Activated naive CD8-positive, alpha-beta T cell treated with anti-CD3 and anti-CD28 coated beads for 36 hours (primary cell): ENCODE results near the gene ARHGAP6. TPM values are rescaled to one million over a fixed set of nuclear protein-coding genes. Genes with fewer than 3 reads are reported as not detected.
A peak's percentile ranks its signal among the peaks of the same experiment; 100 is the strongest.
"Not testable (repeated sequence)": the region's sequence is repeated elsewhere in the genome, so short reads cannot be mapped to it uniquely, and the experiment has no call there.

ENCODE experiments used
- DNase-seq: peaks from one replicate; pipeline ENCODE4 v3.0.0; 2021
- H3K27ac Mint-ChIP-seq: one replicate; pipeline ENCODE4 v1.8.0; 2022; ENCODE audit warnings: mild to moderate bottlenecking, moderate library complexity, mixed read lengths
- H3K27me3 Mint-ChIP-seq: one replicate; pipeline ENCODE4 v1.8.0; 2022; ENCODE audit warnings: mild to moderate bottlenecking, mixed read lengths
- H3K36me3 Mint-ChIP-seq: one replicate; pipeline ENCODE4 v1.8.0; 2021; ENCODE audit warnings: mild to moderate bottlenecking, mixed read lengths
- H3K4me1 Mint-ChIP-seq: one replicate; pipeline ENCODE4 v1.8.0; 2021; ENCODE audit warnings: mixed read lengths
- H3K4me3 Mint-ChIP-seq: one replicate; pipeline ENCODE4 v1.8.0; 2022; ENCODE audit warnings: mild to moderate bottlenecking, moderate library complexity, mixed read lengths
- H3K9me3 Mint-ChIP-seq: one replicate; pipeline ENCODE4 v1.8.0; 2022; ENCODE audit warnings: mixed read lengths
- total RNA-seq, 2 experiments: library from RNA; stranded (reverse); gene quantifications; one replicate each; pipeline ENCODE4 v1.2.3, GENCODE V29; 2021

ARHGAP6 gene
- total RNA-seq, 2 experiments from 2014 or later: not detected

GRCh38 chrX:11269006-11269405, 396.7 kb downstream of the ARHGAP6 start:
- Mint-ChIP-seq H3K27ac (peak overlapping the region; percentile 34), H3K36me3 (no peaks in the 10 kb centered on the region), H3K4me3 (no peak overlapping the region), H3K9me3 (no peaks in the 10 kb centered on the region), H3K27me3 (no peaks in the 10 kb centered on the region), H3K4me1 (no peaks in the 10 kb centered on the region)
- DNase-seq: no peak

DNA sequence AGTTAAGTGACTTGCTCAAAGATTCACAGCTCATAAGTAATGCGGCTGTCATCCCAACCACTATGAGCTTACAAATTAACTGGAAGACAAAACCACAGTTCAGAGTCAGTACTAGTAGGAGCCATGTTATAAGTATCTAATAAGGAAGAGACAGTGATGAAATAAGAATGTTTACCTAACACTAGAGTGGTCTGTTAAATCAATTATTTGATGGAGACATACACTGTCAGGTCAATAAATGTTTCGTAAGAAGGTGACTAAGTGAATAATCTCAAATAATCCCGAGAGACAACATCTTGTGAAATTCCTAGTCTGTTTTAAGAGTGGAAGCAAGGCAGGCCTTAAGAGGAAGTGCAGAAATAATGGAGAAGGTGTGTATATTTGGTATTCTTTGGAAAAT, 398.3 kb downstream of the ARHGAP6 start:
- no peak for DNase-seq
- Mint-ChIP-seq H3K9me3 (no peaks in the 10 kb centered on the region), H3K27ac (no peak overlapping the region), H3K27me3 (no peaks in the 10 kb centered on the region), H3K36me3 (no peaks in the 10 kb centered on the region), H3K4me3 (no peak overlapping the region), H3K4me1 (no peaks in the 10 kb centered on the region)

DNA sequence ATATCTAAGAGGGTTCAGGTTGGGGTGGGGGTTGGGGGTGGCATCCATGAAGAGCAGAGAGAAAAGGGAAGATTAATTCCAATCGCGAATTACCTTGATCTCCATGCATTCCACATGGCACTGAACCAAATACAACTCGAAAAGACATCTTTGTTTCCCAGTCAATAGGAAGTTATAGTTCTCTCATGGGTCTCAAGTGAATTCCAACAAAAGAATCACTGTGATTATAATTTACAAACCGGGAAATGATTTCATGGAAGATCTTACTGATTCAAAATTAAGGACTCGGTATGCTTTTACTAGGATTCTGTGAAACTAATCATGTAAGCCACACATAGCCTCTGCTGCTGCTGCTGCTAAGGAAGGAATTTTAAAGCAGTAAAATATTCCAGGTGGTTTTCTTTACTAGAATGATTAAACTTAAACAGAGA, 399.1 kb downstream of the ARHGAP6 start:
- Mint-ChIP-seq H3K4me1 (no peaks in the 10 kb centered on the region), H3K27ac (no peak overlapping the region), H3K36me3 (no peaks in the 10 kb centered on the region), H3K9me3 (no peaks in the 10 kb centered on the region), H3K4me3 (no peak overlapping the region), H3K27me3 (no peaks in the 10 kb centered on the region)
- no peak for DNase-seq

DNA sequence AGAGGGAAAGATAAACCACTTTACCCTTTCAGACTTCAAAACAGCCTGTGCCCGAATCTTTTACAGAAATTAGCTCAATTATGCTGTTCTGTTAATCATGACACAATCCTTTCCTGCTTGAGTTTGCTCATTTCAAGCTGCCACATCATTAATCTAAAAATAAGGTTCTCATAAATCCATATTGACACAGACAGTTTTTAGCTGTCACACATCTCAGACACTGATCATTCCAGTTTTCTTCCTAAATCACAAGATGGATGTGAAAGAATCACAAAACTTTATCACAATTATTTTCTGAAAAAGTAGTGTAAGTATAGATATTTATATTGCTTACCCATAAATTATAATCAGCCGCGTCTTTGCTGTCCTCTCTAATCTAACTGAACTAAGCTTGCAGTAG, 400.4 kb downstream of the ARHGAP6 start:
- Mint-ChIP-seq H3K9me3 (no peaks in the 10 kb centered on the region), H3K27me3 (no peaks in the 10 kb centered on the region), H3K27ac (no peak overlapping the region), H3K4me3 (no peak overlapping the region), H3K36me3 (no peaks in the 10 kb centered on the region), H3K4me1 (no peaks in the 10 kb centered on the region)
- DNase-seq: no peak

- Mint-ChIP-seq H3K9me3 (no peaks in the 10 kb centered on the region), H3K36me3 (no peaks in the 10 kb centered on the region), H3K4me3 (no peak overlapping the region), H3K27ac (no peak overlapping the region), H3K4me1 (no peaks in the 10 kb centered on the region), H3K27me3 (no peaks in the 10 kb centered on the region)
- no peak for DNase-seq
Observed at GRCh38 chrX:11264925-11265324, 400.8 kb downstream of the ARHGAP6 start.

DNA sequence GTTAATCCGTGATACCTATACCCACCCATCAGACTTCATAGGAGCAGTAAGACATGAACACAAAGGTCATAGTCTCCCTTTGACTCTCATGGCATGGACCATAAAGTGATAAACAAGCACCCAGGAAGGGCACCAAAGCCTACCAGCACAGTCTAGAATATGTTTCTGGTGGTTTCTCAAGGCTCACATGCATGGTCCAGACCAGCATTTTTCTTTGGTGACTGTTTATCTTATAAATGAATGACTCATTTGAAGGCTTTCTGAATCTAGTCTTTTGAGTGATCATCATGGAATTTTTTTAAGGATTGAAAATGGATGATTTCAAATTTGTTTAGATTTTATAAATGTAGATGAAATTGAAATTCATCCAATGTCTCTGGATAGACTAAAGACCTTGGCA, 404.5 kb downstream of the ARHGAP6 start:
- Mint-ChIP-seq H3K4me3 (no peak overlapping the region), H3K27ac (no peak overlapping the region), H3K36me3 (no peaks in the 10 kb centered on the region), H3K27me3 (no peaks in the 10 kb centered on the region), H3K4me1 (no peaks in the 10 kb centered on the region), H3K9me3 (no peaks in the 10 kb centered on the region)
- DNase-seq: no peak

GRCh38 chrX:11259437-11259836, 406.3 kb downstream of the ARHGAP6 start:
- no peaks in the 10 kb centered on the region for H3K27me3 Mint-ChIP-seq
- no peaks in the 10 kb centered on the region for H3K4me1 Mint-ChIP-seq
- no peaks in the 10 kb centered on the region for H3K36me3 Mint-ChIP-seq
- H3K4me3 Mint-ChIP-seq: no peak overlapping the region
- DNase-seq: no peak
- H3K27ac Mint-ChIP-seq: no peak overlapping the region
- no peaks in the 10 kb centered on the region for H3K9me3 Mint-ChIP-seq

GRCh38 chrX:11257711-11258110, 408.0 kb downstream of the ARHGAP6 start:
- Mint-ChIP-seq H3K4me3 (no peak overlapping the region), H3K4me1 (no peaks in the 10 kb centered on the region), H3K36me3 (no peaks in the 10 kb centered on the region), H3K9me3 (no peaks in the 10 kb centered on the region), H3K27me3 (no peaks in the 10 kb centered on the region), H3K27ac (no peak overlapping the region)
- no peak for DNase-seq

- Mint-ChIP-seq H3K36me3 (no peaks in the 10 kb centered on the region), H3K27me3 (no peaks in the 10 kb centered on the region), H3K9me3 (no peaks in the 10 kb centered on the region), H3K27ac (no peak overlapping the region), H3K4me1 (no peaks in the 10 kb centered on the region), H3K4me3 (no peak overlapping the region)
- DNase-seq: no peak
Observed at GRCh38 chrX:11257290-11257689, 408.4 kb downstream of the ARHGAP6 start.

GRCh38 chrX:11254417-11255109, 411.2 kb downstream of the ARHGAP6 start:
- H3K27ac Mint-ChIP-seq: no peak overlapping the region
- H3K4me3 Mint-ChIP-seq: no peak overlapping the region
- no peaks in the 10 kb centered on the region for H3K36me3 Mint-ChIP-seq
- no peaks in the 10 kb centered on the region for H3K4me1 Mint-ChIP-seq
- H3K27me3 Mint-ChIP-seq: no peaks in the 10 kb centered on the region
- no peak for DNase-seq
- H3K9me3 Mint-ChIP-seq: no peaks in the 10 kb centered on the region

GRCh38 chrX:11244636-11245035, 421.1 kb downstream of the ARHGAP6 start:
- no peaks in the 10 kb centered on the region for H3K27me3 Mint-ChIP-seq
- no peak overlapping the region for H3K4me3 Mint-ChIP-seq
- H3K36me3 Mint-ChIP-seq: no peaks in the 10 kb centered on the region
- H3K9me3 Mint-ChIP-seq: no peaks in the 10 kb centered on the region
- H3K4me1 Mint-ChIP-seq: no peaks in the 10 kb centered on the region
- DNase-seq: no peak
- no peak overlapping the region for H3K27ac Mint-ChIP-seq

- no peak for DNase-seq
- Mint-ChIP-seq H3K4me3 (no peak overlapping the region), H3K9me3 (no peaks in the 10 kb centered on the region), H3K36me3 (no peaks in the 10 kb centered on the region), H3K27me3 (no peaks in the 10 kb centered on the region), H3K4me1 (no peaks in the 10 kb centered on the region), H3K27ac (no peak overlapping the region)
Observed at GRCh38 chrX:11242704-11243103, 423.0 kb downstream of the ARHGAP6 start.

DNA sequence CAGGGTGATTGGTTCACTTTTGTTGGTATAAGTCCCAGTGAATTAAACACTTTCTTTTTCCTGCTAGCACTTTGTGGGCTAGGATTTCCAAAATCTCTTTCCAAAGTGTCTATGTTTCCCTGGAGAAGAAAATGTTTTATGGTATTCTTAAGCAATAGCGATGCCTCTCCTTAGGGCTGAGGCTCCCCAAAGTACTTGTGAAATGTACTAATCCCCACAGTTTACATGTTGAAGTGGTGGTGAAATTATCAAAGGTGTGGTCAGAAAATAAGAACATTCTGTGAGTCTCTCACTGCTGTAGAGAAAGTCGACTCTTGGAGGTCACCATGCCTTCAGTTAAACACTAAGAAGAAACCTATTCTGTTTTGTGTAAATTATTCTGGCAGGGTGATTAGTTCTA, 424.0 kb downstream of the ARHGAP6 start:
- no peak overlapping the region for H3K27ac Mint-ChIP-seq
- H3K9me3 Mint-ChIP-seq: no peaks in the 10 kb centered on the region
- DNase-seq: no peak
- no peaks in the 10 kb centered on the region for H3K36me3 Mint-ChIP-seq
- H3K4me3 Mint-ChIP-seq: no peak overlapping the region
- no peaks in the 10 kb centered on the region for H3K27me3 Mint-ChIP-seq
- H3K4me1 Mint-ChIP-seq: no peaks in the 10 kb centered on the region

DNA sequence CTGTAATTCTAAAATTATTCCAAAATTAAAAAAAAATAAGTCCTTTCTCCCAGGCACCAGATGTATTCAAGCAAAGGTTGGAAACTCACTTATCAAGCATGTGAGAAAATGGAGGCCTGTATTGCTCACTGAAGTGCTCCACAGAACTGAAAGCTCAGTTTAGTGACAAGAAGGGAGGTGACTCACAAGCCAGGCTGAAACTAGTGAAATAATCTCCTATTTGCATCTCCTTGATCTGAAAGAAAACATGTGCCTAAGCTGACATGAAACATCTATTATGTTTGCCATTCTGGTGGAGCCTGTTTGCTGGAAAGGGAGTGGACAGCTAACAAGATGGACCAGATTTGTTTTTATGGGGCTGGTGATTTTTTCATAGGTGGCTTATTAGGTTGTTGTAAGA, 426.5 kb downstream of the ARHGAP6 start:
- H3K27ac Mint-ChIP-seq: no peak overlapping the region
- no peak for DNase-seq
- no peak overlapping the region for H3K4me3 Mint-ChIP-seq
- no peaks in the 10 kb centered on the region for H3K4me1 Mint-ChIP-seq
- H3K9me3 Mint-ChIP-seq: no peaks in the 10 kb centered on the region
- no peaks in the 10 kb centered on the region for H3K36me3 Mint-ChIP-seq
- H3K27me3 Mint-ChIP-seq: no peaks in the 10 kb centered on the region

- H3K4me3 Mint-ChIP-seq, H3K27me3 Mint-ChIP-seq, DNase-seq, H3K36me3 Mint-ChIP-seq, H3K4me1 Mint-ChIP-seq, H3K27ac Mint-ChIP-seq, H3K9me3 Mint-ChIP-seq: not testable (repeated sequence)
Observed at GRCh38 chrX:11235377-11235776, 430.3 kb downstream of the ARHGAP6 start.

DNA sequence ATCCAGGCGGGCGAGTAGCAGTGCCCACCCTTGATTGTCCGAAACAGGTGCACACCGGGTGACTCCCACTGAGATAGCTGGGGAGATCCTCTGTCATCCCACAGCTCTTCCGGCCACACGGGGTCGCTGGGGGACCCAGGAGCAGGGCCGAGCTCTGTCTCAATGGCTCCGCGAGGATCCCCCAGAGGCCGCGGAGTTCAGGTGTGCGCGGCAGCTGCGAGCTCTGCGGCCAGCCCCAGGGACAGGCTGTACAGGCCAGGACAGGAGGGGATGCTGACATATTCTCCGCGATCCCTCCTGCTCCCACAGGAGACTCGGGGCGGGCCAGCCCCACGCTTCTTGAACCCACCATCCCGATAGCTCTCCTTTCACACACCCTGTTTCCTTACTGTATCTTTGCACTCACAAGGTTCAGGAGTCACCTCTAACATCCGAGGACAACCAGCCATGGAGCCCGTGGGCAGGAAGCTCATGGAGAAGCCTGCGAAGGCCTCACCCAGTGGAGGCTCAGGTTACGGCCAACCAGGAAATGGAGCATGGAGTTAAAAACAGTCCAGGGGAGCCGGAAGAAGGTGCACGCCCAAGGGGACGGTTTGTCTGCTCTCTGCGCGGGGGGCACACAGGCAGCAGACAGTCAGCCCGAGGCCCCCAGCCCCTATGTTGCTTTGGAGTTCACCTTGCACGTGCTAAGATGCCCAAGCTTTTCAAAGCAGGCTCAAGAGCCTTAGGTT, 450.4 kb downstream of the ARHGAP6 start:
- Mint-ChIP-seq H3K4me1 (no peaks in the 10 kb centered on the region), H3K9me3 (peaks cover 4% of the 10 kb centered on the region), H3K36me3 (no peaks in the 10 kb centered on the region), H3K4me3 (no peak overlapping the region), H3K27me3 (peaks cover 4% of the 10 kb centered on the region), H3K27ac (no peak overlapping the region)
- no peak for DNase-seq
